GM18517 (cell line): ENCODE measurements around the gene MAML2.

Experiments used
- ATAC-seq: cut with Tn5 transposase; IDR thresholded peaks from one replicate; pipeline ENCODE4 v1.9.1; 2021; ENCODE audit warnings: mild to moderate bottlenecking, moderate library complexity; ENCODE audit not compliant: unreplicated experiment

MAML2 gene

GRCh38 chr11:96054870-96055705, 287.9 kb downstream of the MAML2 start:
- no peak for ATAC-seq

GRCh38 chr11:96052921-96053651, 289.9 kb downstream of the MAML2 start:
- no peak for ATAC-seq

DNA sequence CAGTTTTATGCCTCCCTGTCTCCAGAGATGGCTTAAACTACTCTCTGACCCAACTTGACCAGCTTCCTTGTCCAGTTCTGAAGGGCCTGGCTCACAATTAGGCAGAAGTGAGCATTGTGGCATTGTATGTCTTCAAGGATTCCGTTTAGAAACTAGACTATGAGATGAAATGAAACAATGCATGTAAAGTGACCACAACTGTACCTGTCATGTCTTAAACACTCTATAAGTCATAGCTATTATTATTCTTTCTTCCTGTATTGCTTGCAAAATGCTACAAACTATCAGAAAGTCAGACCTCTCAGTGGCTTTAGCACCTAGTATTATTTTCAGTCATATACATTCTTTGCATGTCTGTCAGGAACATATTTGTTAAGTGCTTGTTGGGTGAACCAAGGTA, 291.2 kb downstream of the MAML2 start:
- peak; percentile 97 for ATAC-seq

DNA sequence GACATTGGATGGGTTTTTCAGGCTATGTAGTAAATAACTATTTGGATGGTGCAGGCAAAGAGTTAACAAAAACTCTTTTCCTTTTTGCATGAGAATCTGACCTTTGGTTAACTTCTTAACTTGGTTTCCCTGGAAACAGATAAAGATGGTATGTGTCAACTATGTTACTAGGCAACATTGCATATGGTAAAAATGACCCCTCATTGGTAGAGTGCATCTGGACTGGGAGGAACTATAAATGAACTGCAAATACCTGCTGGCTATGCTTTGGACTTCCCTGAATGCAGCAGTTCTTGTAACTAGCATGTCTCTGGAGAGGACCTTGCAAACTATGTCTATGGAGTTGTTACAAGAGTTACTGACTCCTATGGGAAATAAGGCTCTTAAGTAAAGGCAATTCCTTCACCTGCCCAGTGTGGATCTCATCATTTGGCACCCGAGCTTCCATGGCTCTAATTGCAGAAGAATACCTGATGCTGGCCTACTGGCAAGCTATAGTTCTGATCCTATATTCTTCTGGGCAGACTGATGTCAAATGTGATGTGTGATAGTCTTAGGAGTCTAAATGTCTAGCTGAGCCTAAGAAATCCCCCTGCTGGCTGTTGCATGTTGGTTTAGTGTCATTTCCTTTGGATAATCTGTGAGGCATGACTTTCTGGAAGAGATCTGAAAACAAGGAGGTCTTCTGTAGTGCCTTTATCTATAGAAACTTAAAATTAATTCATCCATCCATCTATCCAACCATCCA, 292.4 kb downstream of the MAML2 start:
- ATAC-seq, result no peak

DNA sequence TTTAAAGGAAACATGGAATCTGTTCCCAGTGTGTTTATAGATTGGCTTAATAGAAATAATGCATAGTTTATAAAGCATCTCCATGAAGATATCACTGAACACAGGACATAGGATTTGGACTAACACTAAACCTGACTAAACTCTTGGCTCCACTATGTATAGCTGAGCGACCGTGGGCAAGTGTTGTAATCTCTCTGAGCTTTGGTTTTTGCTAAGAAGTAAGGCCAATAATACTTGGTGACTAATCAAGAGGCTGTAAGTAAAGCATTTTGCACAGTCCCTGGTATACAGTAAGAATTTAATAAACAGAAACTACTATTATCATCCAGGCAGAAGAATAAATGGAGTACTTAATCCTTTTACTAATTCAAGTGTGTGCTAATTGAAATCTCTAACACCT, 293.6 kb downstream of the MAML2 start:
- no peak for ATAC-seq

DNA sequence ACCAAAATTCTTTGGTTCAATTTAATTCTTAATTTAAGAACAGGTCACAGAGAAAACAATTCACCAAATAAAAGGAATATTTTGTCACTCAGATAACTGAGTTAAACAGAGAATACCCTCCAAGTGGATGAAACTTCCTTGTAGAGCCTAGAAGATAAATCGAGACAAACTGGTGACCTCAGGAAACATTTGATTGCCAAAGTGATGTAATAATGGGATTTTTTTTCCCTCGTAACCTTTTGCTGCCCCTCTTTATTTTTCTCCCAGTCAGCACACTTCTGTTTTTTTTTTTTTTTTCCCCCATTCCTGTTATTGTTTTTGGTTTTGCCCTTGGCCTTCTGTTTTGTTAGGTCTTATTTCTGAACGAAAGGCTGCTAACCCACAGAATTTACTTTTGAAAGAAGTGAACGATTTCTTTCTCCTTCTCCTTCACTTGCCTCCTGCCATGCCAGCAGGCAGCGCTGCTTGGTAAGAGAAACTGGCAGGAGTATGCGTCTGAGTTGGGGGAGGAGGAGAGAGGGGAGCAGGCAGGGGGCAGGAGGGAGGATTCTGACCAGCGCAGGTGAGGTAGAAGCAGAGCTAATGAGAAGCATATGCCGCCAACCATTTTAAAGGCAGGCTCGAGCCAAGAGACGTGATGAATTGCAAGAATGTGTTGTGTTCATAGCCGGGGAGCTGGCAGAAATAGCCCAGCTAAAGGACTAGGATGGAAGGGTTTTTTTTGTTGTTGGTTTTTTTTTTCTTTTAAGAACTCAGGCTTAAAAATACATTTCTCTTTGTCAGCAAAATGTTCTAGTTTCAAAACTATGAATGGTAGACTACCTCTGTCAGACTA, 297.2 kb downstream of the MAML2 start:
- no peak for ATAC-seq

DNA sequence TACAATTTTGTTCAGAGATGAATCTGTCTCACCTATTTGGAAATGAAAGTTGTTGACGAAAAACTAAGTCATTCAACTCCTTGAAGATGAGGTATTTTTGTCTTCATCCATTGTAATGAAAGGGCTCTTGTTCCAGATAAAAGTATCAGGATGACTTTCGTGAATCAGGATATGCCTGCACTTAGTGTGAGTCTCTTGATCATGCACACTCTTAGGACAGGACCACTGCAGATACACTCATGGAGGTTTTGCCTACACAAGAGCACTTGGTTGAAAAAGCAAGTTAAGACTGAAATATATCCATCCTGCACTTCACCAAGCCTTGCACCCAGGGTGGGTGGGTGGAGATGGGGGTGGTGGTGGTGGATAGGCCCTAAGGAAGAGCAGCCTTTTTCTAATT, 298.2 kb downstream of the MAML2 start:
- ATAC-seq, result no peak

DNA sequence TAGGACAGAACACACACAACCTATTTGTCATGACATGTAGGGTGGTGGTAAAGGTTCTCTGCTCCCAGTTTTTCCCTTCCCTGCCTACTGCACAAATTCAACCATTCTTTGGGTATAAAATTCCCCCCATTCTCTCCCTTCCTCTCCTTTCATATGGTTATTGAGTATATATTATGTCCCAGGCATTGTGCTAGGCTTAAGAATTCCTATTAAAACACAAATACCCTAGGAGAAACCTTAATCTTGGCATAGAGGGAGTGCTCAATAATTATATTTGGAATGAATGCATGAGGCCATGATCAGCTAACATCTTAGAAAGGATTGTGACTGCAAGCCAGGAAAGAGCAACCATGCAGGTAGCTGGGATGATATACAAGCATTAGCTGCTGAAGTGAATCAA, 298.7 kb downstream of the MAML2 start:
- no peak for ATAC-seq

GRCh38 chr11:96043291-96043690, 299.7 kb downstream of the MAML2 start:
- no peak for ATAC-seq

- ATAC-seq, result no peak
Measured at GRCh38 chr11:96038046-96038445, 304.9 kb downstream of the MAML2 start.

GRCh38 chr11:96037405-96037949, 305.5 kb downstream of the MAML2 start:
- no peak for ATAC-seq

DNA sequence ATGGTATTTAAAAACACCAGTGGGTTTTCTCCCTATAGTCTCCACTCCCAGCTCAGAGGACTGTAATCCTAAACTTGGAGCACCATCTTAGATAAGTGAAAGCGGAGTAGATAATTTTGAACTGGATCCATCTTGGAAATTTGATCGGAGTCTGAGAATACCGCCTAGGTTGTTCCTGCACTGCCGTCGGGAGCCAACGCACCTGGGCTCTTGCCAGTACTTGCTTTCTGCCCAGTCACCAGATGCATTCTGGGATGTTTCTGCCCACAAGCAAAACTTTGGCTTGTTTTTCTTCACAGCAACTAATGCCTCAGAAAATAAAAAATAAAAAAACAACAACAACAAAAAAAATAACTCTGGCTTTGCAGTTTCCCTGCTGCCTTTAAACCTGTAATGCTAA, 306.1 kb downstream of the MAML2 start:
- ATAC-seq, result no peak

- no peak for ATAC-seq
Measured at GRCh38 chr11:96035740-96036078, 307.3 kb downstream of the MAML2 start.

- no peak for ATAC-seq
Measured at GRCh38 chr11:96035031-96035739, 307.8 kb downstream of the MAML2 start.

DNA sequence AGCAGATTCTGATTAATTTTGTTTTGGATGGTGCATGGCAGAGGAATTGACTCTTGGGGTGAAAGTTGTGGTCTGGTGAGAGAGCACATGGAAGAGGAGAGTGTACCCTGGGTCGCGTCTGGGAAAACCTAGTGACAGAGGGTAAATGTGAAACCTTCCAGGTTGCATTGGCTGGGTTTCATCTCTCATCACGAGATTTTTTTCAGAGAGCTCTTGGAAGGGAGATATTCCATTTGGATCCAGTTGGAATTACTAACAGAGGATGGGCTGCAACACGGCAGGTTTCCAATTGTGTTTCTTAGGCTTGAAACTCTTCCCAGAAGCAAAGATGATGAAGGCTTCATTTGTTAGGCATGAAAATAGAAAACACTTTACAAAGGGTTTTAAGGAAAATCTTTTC, 309.4 kb downstream of the MAML2 start:
- no peak for ATAC-seq

DNA sequence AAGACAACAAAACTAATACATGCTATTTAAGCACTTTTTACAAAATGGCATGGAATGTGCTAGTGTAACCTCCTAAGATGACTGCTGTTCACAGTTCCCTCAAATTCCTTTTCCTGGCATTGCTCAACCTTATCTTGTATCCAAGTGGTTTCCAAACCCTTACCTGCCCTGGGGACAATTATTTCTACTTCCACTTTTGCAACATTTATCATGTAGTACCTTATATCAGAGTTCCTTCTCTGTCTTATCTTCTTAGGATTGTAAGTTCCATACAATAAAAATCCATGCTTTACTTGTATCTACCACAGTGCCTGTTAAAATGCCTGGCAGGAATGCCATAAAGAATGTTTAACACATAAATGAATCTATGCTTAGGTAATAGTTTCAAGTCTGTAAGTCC, 309.9 kb downstream of the MAML2 start:
- ATAC-seq, result no peak

DNA sequence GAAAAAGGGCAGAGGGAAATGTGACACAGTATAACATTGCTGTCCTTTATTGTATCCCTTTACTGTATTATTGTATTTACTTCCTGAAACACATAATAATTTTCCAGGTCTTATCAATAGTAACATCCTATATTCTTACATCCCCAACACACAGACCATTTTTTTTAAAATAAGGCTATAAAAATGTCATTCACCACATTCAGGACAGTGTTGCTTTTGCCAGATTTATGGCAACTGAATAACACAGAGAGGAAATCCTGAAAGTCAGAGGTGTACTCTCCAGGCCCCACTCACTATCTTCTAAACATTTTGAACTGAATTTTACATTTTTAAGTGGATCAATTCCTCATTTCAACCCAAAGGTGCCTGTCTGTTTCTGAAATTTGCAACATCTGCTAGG, 314.2 kb downstream of the MAML2 start:
- no peak for ATAC-seq

- ATAC-seq, result no peak
Measured at GRCh38 chr11:96027021-96027420, 316.0 kb downstream of the MAML2 start.

GRCh38 chr11:96026310-96026709, 316.7 kb downstream of the MAML2 start:
- ATAC-seq, result no peak

GRCh38 chr11:96024666-96025065, 318.3 kb downstream of the MAML2 start:
- ATAC-seq, result no peak
